ENCODE data around the gene SMURF2.

- TF ChIP-seq POLR2A (IDR thresholded peaks at IDR 0.05; ENCODE audit: low read depth) (no peak), POLR2AphosphoS5 (IDR thresholded peaks at IDR 0.05) (no peak), CTCF (IDR thresholded peaks at IDR 0.05) (no peak)
These were observed 13.9 kb downstream of the SMURF2 start for GRCh38 chr17:64648234-64648633.

All from esophagus muscularis mucosa (tissue), 3 donors.